HEK293T (cell line): Measurements from ENCODE around the gene TMEM59.

ENCODE experiments used
- BHLHE40 ChIP-seq: fragments of 450-650 bp; IDR thresholded peaks from 2 replicates; pipeline ENCODE4 v1.6.1; 2016; ENCODE audit warnings: mild to moderate bottlenecking, moderate library complexity, borderline replicate concordance
- ELF4 ChIP-seq: fragments of 450-650 bp; IDR thresholded peaks from 2 replicates; pipeline ENCODE4 v1.6.1; 2017; ENCODE audit warnings: antibody characterized with exemption
- FOXA1 ChIP-seq: fragments of 450-650 bp; IDR thresholded peaks from 2 replicates; pipeline ENCODE4 v1.6.1; 2016; ENCODE audit warnings: mild to moderate bottlenecking
- FOXM1 ChIP-seq: fragments of 450-650 bp; IDR thresholded peaks from 2 replicates; pipeline ENCODE4 v1.6.1; 2017; ENCODE audit warnings: mild to moderate bottlenecking, borderline replicate concordance
- NFRKB ChIP-seq: fragments of 450-650 bp; IDR thresholded peaks from 2 replicates; pipeline ENCODE4 v1.6.1; 2016; ENCODE audit warnings: mild to moderate bottlenecking, moderate library complexity
- SP1 ChIP-seq: fragments of 450-650 bp; IDR thresholded peaks from 2 replicates; pipeline ENCODE4 v1.6.1; 2017
- SUZ12 ChIP-seq: fragments of 450-650 bp; IDR thresholded peaks from 2 replicates; pipeline ENCODE4 v1.6.1; 2016; ENCODE audit warnings: mild to moderate bottlenecking
- TARDBP ChIP-seq: fragments of 450-650 bp; IDR thresholded peaks from 2 replicates; pipeline ENCODE4 v1.6.1; 2016

DNA sequence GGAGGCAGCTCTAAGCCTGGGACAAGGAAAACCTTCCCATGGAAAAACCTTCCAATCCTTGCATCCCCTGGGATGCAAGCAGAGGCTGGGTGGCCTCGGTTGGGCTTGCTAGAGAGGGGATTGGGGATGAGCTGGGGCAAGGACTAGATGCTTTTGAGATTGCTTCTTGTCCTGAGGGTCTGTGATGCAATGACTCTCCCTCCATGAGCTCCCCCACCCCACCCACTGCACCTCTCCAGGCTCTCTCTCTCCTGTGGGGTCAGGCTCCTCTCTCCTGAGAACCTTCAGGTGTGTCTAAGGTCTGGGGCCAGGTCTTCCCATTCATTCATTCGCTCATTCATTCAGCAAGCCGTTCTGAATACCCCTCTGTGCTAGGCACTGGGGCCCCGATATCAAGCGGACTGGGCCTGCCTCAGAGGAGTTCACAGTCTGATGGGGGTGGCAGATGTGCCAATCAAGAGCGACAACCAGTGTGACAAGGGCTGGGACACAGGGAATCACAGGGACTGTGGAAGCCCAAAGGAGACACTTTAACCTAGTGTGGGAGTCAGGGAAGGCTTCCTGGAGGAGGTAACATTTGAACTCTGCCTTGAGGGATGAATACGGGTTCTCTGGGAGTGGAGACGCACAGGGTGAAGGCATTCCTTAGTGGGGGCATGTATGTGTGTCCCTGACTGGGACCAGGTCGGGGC is 41.5 kb downstream of the TMEM59 start:
- TF ChIP-seq SP1 = no peak
- no peak for TF ChIP-seq FOXA1
- TF ChIP-seq ELF4 = no peak
- TF ChIP-seq BHLHE40 = no peak
- no peak for TF ChIP-seq FOXM1
- no peak for TF ChIP-seq SUZ12
- TF ChIP-seq NFRKB = no peak
- no peak for TF ChIP-seq TARDBP
